ENCODE results near the gene SLC25A39.

The SLC25A39 gene

GRCh38 chr17:44314869-44315661 lies 9.6 kb downstream of the SLC25A39 start:
- peak in 1 of 4 experiments; percentile 50 for DNase-seq (ENCODE audit: low read depth in 4 of 4, low spot score in 1 of 4)

- no peak for DNase-seq (ENCODE audit: low read depth in 4 of 4, low spot score in 1 of 4)
Measured at GRCh38 chr17:44314524-44314868, 10.1 kb downstream of the SLC25A39 start.

GRCh38 chr17:44314031-44314430 lies 10.6 kb downstream of the SLC25A39 start:
- DNase-seq (ENCODE audit: low read depth in 4 of 4, low spot score in 1 of 4): no peak

GRCh38 chr17:44312396-44313104 lies 12.1 kb downstream of the SLC25A39 start:
- DNase-seq (ENCODE audit: low read depth in 4 of 4, low spot score in 1 of 4): no peak

- DNase-seq (ENCODE audit: low read depth in 4 of 4, low spot score in 1 of 4): no peak
Measured at GRCh38 chr17:44311562-44312181, 13.0 kb downstream of the SLC25A39 start.

GRCh38 chr17:44310609-44311376 lies 13.8 kb downstream of the SLC25A39 start:
- no peak for DNase-seq (ENCODE audit: low read depth in 4 of 4, low spot score in 1 of 4)

- DNase-seq (ENCODE audit: low read depth in 4 of 4, low spot score in 1 of 4): no peak
Measured at GRCh38 chr17:44310188-44310587, 14.4 kb downstream of the SLC25A39 start.

GRCh38 chr17:44309472-44309871 lies 15.2 kb downstream of the SLC25A39 start:
- DNase-seq (ENCODE audit: low read depth in 4 of 4, low spot score in 1 of 4): no peak

GRCh38 chr17:44308865-44309264 lies 15.8 kb downstream of the SLC25A39 start:
- DNase-seq (ENCODE audit: low read depth in 4 of 4, low spot score in 1 of 4): no peak

GRCh38 chr17:44308320-44308818 lies 16.3 kb downstream of the SLC25A39 start, which contains the start of gene RUNDC3A:
Gene RUNDC3A, plus strand, starts transcription at chr17:44308601. Its CDS starts 232 bp downstream, at chr17:44308833.
- DNase-seq (ENCODE audit: low read depth in 4 of 4, low spot score in 1 of 4): peak; percentile 61 to 76 (median 72)

GRCh38 chr17:44307387-44308186 lies 17.0 kb downstream of the SLC25A39 start:
- no peak for DNase-seq (ENCODE audit: low read depth in 4 of 4, low spot score in 1 of 4)

- no peak for DNase-seq (ENCODE audit: low read depth in 4 of 4, low spot score in 1 of 4)
Measured at GRCh38 chr17:44304651-44305050, 20.0 kb downstream of the SLC25A39 start.

GRCh38 chr17:44297975-44298374 lies 26.6 kb downstream of the SLC25A39 start:
- DNase-seq (ENCODE audit: low read depth in 4 of 4, low spot score in 1 of 4): no peak

- no peak for DNase-seq (ENCODE audit: low read depth in 4 of 4, low spot score in 1 of 4)
Measured at GRCh38 chr17:44293509-44294226, 31.0 kb downstream of the SLC25A39 start.

GRCh38 chr17:44287651-44288050 lies 37.0 kb downstream of the SLC25A39 start:
- no peak for DNase-seq (ENCODE audit: low read depth in 4 of 4, low spot score in 1 of 4)

- no peak for DNase-seq (ENCODE audit: low read depth in 4 of 4, low spot score in 1 of 4)
Measured at GRCh38 chr17:44284024-44284400, 40.6 kb downstream of the SLC25A39 start.

- DNase-seq (ENCODE audit: low read depth in 4 of 4, low spot score in 1 of 4): no peak
Measured at GRCh38 chr17:44283344-44284023, 41.1 kb downstream of the SLC25A39 start.

- DNase-seq (ENCODE audit: low read depth in 4 of 4, low spot score in 1 of 4): no peak
Measured at GRCh38 chr17:44282264-44282663, 42.4 kb downstream of the SLC25A39 start.

GRCh38 chr17:44281570-44281969 lies 43.1 kb downstream of the SLC25A39 start:
- DNase-seq (ENCODE audit: low read depth in 4 of 4, low spot score in 1 of 4): no peak

All from stimulated activated CD4-positive, alpha-beta T cell treated with anti-CD3 and anti-CD28 coated beads, Interleukin-1b, Interleukin-23, amount 100 ng/mL, for 24 hours (primary cell).